ENCODE measurements around the gene CDH7.

GRCh38 chr18:65869527-65869926, 118.7 kb downstream of the CDH7 start:
- TF ChIP-seq POLR2A (IDR thresholded peaks at IDR 0.05) (no peak), CTCF (IDR thresholded peaks at IDR 0.05) (no peak)

All from esophagus squamous epithelium (tissue), 4 donors.